HepG2 (cell line): ENCODE results near the gene COL13A1. TPM values are rescaled to one million over a fixed set of nuclear protein-coding genes. Genes with fewer than 3 reads are reported as not detected.

Experiments used
- ATAC-seq: fragments of 200-7000 bp; cut with Tn5 transposase; 3 replicates; pipeline ENCODE4 v1.9.1; 2020; ENCODE audit warnings: mild to moderate bottlenecking, moderate library complexity
- Bru-seq: library from RNA; stranded (reverse); fragments of 400-500 nt; gene quantifications from one replicate; lab custom pipeline; 2021; lab: Mats Ljungman, UMichigan
- BruChase-seq, 2 experiments: library from RNA; stranded (reverse); fragments of 400-500 nt; gene quantifications; one replicate each; lab custom pipeline; 2021; lab: Mats Ljungman, UMichigan
- BruUV-seq: library from RNA; stranded (reverse); fragments of 400-500 nt; replicated peaks from 2 replicates; lab custom pipeline; 2021; lab: Mats Ljungman, UMichigan
- CTCF ChIA-PET: fragments of 300-600 bp; formaldehyde crosslinking; extraction: SDS; loops from one replicate; lab custom pipeline; 2021; ENCODE audit warnings: low total read pairs, inconsistent platforms, low intra/inter-chr PET ratio; lab: Yijun Ruan, JAX
- POLR2A ChIA-PET: fragments of 350-600 bp; sonication (Branson Sonifier 250); formaldehyde crosslinking; loops from one replicate; lab custom pipeline; 2020; ENCODE audit warnings: antibody characterized with exemption, inconsistent platforms; lab: Yijun Ruan, JAX
- DNase-seq: peaks from one replicate; pipeline ENCODE4 v3.0.0-alpha.2; 2015; ENCODE audit warnings: low spot score
- FAIRE-seq: peaks from 3 replicates; lab custom pipeline; 2011; peaks lifted over from hg19 to GRCh38; lab: Jason Lieb, UNC
- H2AFZ ChIP-seq: one replicate; pipeline ENCODE4 v1.6.1; 2011; ENCODE audit warnings: low read length, inconsistent platforms
- H3K27ac ChIP-seq: fragments of 300-600 bp; 3 replicates; pipeline ENCODE4 v1.8.0; 2011; ENCODE audit warnings: mixed run types, mild to moderate bottlenecking, mixed read lengths, low read length, inconsistent platforms; ENCODE audit not compliant: insufficient read depth; ENCODE audit errors: extremely low read length
- H3K27me3 ChIP-seq, 2 experiments: fragments of 200-600 bp in 1 of 2; 2 replicates in 1 of 2; 3 replicates in 1 of 2; pipeline versions ENCODE4 v1.6.0 to v1.8.0; 2011; ENCODE audit warnings: low read length in 2 of 2, mild to moderate bottlenecking in 2 of 2, moderate library complexity in 2 of 2, inconsistent platforms in 1 of 2; ENCODE audit not compliant: insufficient read depth in 2 of 2, control insufficient read depth in 1 of 2
- H3K36me3 ChIP-seq, 2 experiments: fragments of 200-600 bp in 1 of 2; replicated peaks in 1 of 2; 2 replicates in 1 of 2; 3 replicates in 1 of 2; pipeline versions ENCODE4 v1.5.1 to v1.8.0; 2011; ENCODE audit warnings: low read length in 2 of 2, inconsistent platforms in 1 of 2; ENCODE audit not compliant: insufficient read depth in 2 of 2, control insufficient read depth in 1 of 2
- H3K4me1 ChIP-seq: 2 replicates; pipeline ENCODE4 v1.5.1; 2012; ENCODE audit warnings: low read length, inconsistent platforms; ENCODE audit not compliant: insufficient read depth
- H3K4me2 ChIP-seq: 2 replicates; pipeline ENCODE4 v1.6.0; 2011; ENCODE audit warnings: low read depth, low read length, inconsistent platforms
- H3K4me3 ChIP-seq, 3 experiments: fragments of 200-600 bp in 1 of 3; sonication (generic), shearing (Covaris generic) in 1 of 3; replicated peaks in 1 of 3; 2 replicates each; pipeline ENCODE4 v1.5.1; 2011 to 2016; ENCODE audit warnings: low read length in 3 of 3, inconsistent platforms in 2 of 3, low read depth in 2 of 3, mild to moderate bottlenecking in 2 of 3, control low read depth in 1 of 3, mixed read lengths in 1 of 3; ENCODE audit not compliant: insufficient read depth in 1 of 3
- H3K79me2 ChIP-seq: one replicate; pipeline ENCODE4 v1.6.1; 2011; ENCODE audit warnings: low read length, inconsistent platforms; ENCODE audit not compliant: insufficient read depth
- H3K9ac ChIP-seq: 2 replicates; pipeline ENCODE4 v1.6.0; 2011; ENCODE audit warnings: mild to moderate bottlenecking, low read depth, low read length, inconsistent platforms; ENCODE audit not compliant: insufficient read depth
- H3K9me3 ChIP-seq: 2 replicates; pipeline ENCODE4 v1.5.1; 2012; ENCODE audit warnings: mild to moderate bottlenecking, low read length
- H4K20me1 ChIP-seq: 2 replicates; pipeline ENCODE4 v1.6.0; 2011; ENCODE audit warnings: inconsistent platforms, mild to moderate bottlenecking, low read length, moderate library complexity; ENCODE audit not compliant: insufficient read depth
- DNMT1 ChIP-seq: sonication (generic); formaldehyde crosslinking; IDR thresholded peaks from 2 replicates; pipeline ENCODE4 v1.5.1; 2020; ENCODE audit warnings: mild to moderate bottlenecking, missing genetic modification reagents
- EZH2 ChIP-seq: conservative IDR thresholded peaks from 2 replicates; pipeline ENCODE4 v1.6.1; 2012; ENCODE audit warnings: mild to moderate bottlenecking, low read depth, low read length, moderate library complexity
- HNRNPK ChIP-seq: fragments of 200-400 bp; formaldehyde crosslinking; IDR thresholded peaks from 2 replicates; pipeline ENCODE4 v1.6.1; 2018; ENCODE audit warnings: low read length, low read depth, moderate library complexity, mild to moderate bottlenecking; ENCODE audit not compliant: poor library complexity, severe bottlenecking
- MTERF4 ChIP-seq: sonication (generic); formaldehyde crosslinking; IDR thresholded peaks from 2 replicates; pipeline ENCODE4 v1.8.0; 2023; ENCODE audit warnings: mild to moderate bottlenecking, missing genetic modification reagents
- PITX1 ChIP-seq: sonication (generic); formaldehyde crosslinking; IDR thresholded peaks from 2 replicates; pipeline ENCODE4 v1.5.1; 2020; ENCODE audit warnings: mild to moderate bottlenecking, missing genetic modification reagents
- TCF7L2 ChIP-seq: IDR thresholded peaks from 2 replicates; pipeline ENCODE4 v1.6.1; 2011; ENCODE audit warnings: mild to moderate bottlenecking, low read depth, low read length, moderate library complexity
- ZBTB7B ChIP-seq: sonication (generic); formaldehyde crosslinking; IDR thresholded peaks from 2 replicates; pipeline ENCODE4 v1.4.0; 2020; ENCODE audit warnings: missing genetic modification reagents
- ZNF619 ChIP-seq: sonication (generic); formaldehyde crosslinking; IDR thresholded peaks from 2 replicates; pipeline ENCODE4 v1.4.0; 2020; ENCODE audit warnings: mild to moderate bottlenecking, missing genetic modification reagents
- ZNF710 ChIP-seq: sonication (generic); formaldehyde crosslinking; IDR thresholded peaks from 2 replicates; pipeline ENCODE4 v1.5.0; 2020; ENCODE audit warnings: mild to moderate bottlenecking, missing genetic modification reagents, borderline replicate concordance
- WGBS: methylation state at CpG from one replicate; pipeline ENCODE4 v1.1.6; 2017; ENCODE audit warnings: low lambda C conversion rate; 5-methylcytosine and 5-hydroxymethylcytosine counted together
- in situ Hi-C: cut with HindIII; loops from 2 replicates; pipeline ENCODE4 v1.10.0; 2017; ENCODE audit warnings: low pct_unique_long_range_greater_than_20kb; ENCODE audit not compliant: extremely low pct_ligation_motif_present
- intact Hi-C: fragments of 100-400 bp; cut with micrococcal nuclease; formaldehyde crosslinking; loops from one replicate; pipeline ENCODE4 v1.10.0; 2022; ENCODE audit not compliant: unreplicated experiment
- long read RNA-seq, 2 experiments: library from RNA in 1 of 2; library from polyadenylated mRNA in 1 of 2; stranded (forward) in 1 of 2; unstranded in 1 of 2; transcript quantifications; one replicate each; pipeline ENCODE4 v2.0.0, GENCODE V29; 2019 to 2022
- polyA minus RNA-seq, 3 experiments: library from RNA; depleted of rRNA, polyadenylated mRNA; stranded (reverse); fragments of >200 nt; gene quantifications; 2 replicates each; pipeline ENCODE4 v1.2.3, GENCODE V29; 2011; ENCODE audit warnings: low replicate concordance in 1 of 3
- polyA plus RNA-seq, 8 experiments: library from polyadenylated mRNA; depleted of rRNA in 3 of 8; stranded (reverse) in 7 of 8; unstranded in 1 of 8; fragments of >200 nt; fragmentation: Illumina TruSeq in 4 of 8; extraction: Trizol in 4 of 8; gene quantifications; 2 replicates each; pipeline versions ENCODE4 v1.2.1 to v1.2.3, GENCODE V29; 2011 to 2016; ENCODE audit warnings: low read depth in 4 of 8, missing spikeins in 1 of 8, mixed read lengths in 1 of 8; ENCODE audit not compliant: insufficient read depth in 1 of 8
- total RNA-seq, 5 experiments: library from RNA; depleted of rRNA; stranded (reverse); fragments of >200 nt; fragmentation: Illumina TruSeq; extraction: Trizol; gene quantifications; 2 replicates each; pipeline ENCODE4 v1.2.3, GENCODE V29; 2016; ENCODE audit warnings: low read depth in 1 of 5

Gene COL13A1
- not detected in 2 replicates for total RNA-seq (2016; rRNA removed; fragmentation: Illumina TruSeq; extraction: Trizol)
- not detected in 2 replicates for total RNA-seq (2016; cell fraction: cytosol; rRNA removed; fragmentation: Illumina TruSeq; extraction: Trizol; ENCODE audit: low read depth)
- total RNA-seq (2016; cell fraction: insoluble cytoplasmic fraction; rRNA removed; fragmentation: Illumina TruSeq; extraction: Trizol) = not detected in 2 replicates
- not detected in 2 replicates for total RNA-seq (2016; cell fraction: membrane; rRNA removed; fragmentation: Illumina TruSeq; extraction: Trizol)
- not detected in 2 replicates for total RNA-seq (2016; cell fraction: nucleus; rRNA removed; fragmentation: Illumina TruSeq; extraction: Trizol)
- 0.07 and 0.22 TPM in 2 replicates for polyA plus RNA-seq (2011; rRNA removed)
- 0.04 TPM in 1 of 2 replicates, not detected in the other for polyA plus RNA-seq (2011; cell fraction: cytosol; rRNA removed)
- 1.5 and 3.2 TPM in 2 replicates for polyA plus RNA-seq (2011; cell fraction: nucleus; rRNA removed)
- polyA plus RNA-seq (2012) = not detected in 2 replicates
- not detected in 2 replicates for polyA plus RNA-seq (2016; cell fraction: cytosol; fragmentation: Illumina TruSeq; extraction: Trizol; ENCODE audit: low read depth)
- polyA plus RNA-seq (2016; cell fraction: insoluble cytoplasmic fraction; fragmentation: Illumina TruSeq; extraction: Trizol; ENCODE audit: low read depth) = not detected in 2 replicates
- polyA plus RNA-seq (2016; cell fraction: membrane; fragmentation: Illumina TruSeq; extraction: Trizol; ENCODE audit: low read depth) = not detected in 2 replicates
- polyA plus RNA-seq (2016; cell fraction: nucleus; fragmentation: Illumina TruSeq; extraction: Trizol; ENCODE audit: insufficient read depth, low read depth) = not detected in 2 replicates
- 0.07 TPM in 1 of 2 replicates, not detected in the other for polyA minus RNA-seq (2011; rRNA and poly(A)+ RNA removed; ENCODE audit: low replicate concordance)
- polyA minus RNA-seq (2011; cell fraction: cytosol; rRNA and poly(A)+ RNA removed) = not detected in 2 replicates
- polyA minus RNA-seq (2011; cell fraction: nucleus; rRNA and poly(A)+ RNA removed) = not detected in 2 replicates
- not detected for Bru-seq, nascent RNA
- not detected for BruChase-seq, experiment 1, labeled RNA remaining after a 6-hour chase
- percentile 1 among the genes with signal in this experiment for BruChase-seq, experiment 2, labeled RNA remaining after a 2-hour chase
- long read RNA-seq, experiment 1 = 0 reads
- long read RNA-seq, experiment 2 = 0 reads

GRCh38 chr10:69801434-69802315, at the start of gene COL13A1:
COL13A1 (plus strand) TSS chr10:69801906; CDS start chr10:69802424, 518 bp downstream.
- intact Hi-C loops (no loop called here), in situ Hi-C loops (no loop called here)
- no TSS peak for BruUV-seq
- FAIRE-seq = no peak
- ATAC-seq = no peak
- H3K4me1 ChIP-seq = no peaks in the 10 kb centered on the region
- H3K4me2 ChIP-seq = peak within 1 kb of the TSS; percentile 2; the same call in 1 of the 2 replicates
- H3K9ac ChIP-seq = no peak within 1 kb of the TSS
- no peaks in the 10 kb centered on the region for H3K79me2 ChIP-seq
- ChIA-PET POLR2A (no interaction called here), CTCF (interaction anchor here (2.3 kb wide), 1 partner anchor 157 kb away, joined by 13 read pairs; no protein-coding TSS in a partner anchor)
- H3K27ac ChIP-seq = no peak within 1 kb of the TSS
- H2AFZ ChIP-seq = no peak within 1 kb of the TSS
- 13% methylated on average over 28 of the region's 58 CpGs for WGBS
- H3K9me3 ChIP-seq = no peaks in the 10 kb centered on the region
- H3K36me3 ChIP-seq = no peaks in the 10 kb centered on the region
- H3K27me3 ChIP-seq = peaks cover 17 to 60% of the 10 kb centered on the region in 2 experiments; a peak in 4 of 5 replicates
- no peak for DNase-seq
- TF ChIP-seq ZNF619 (CRISPR knock-in tag) (no peak), HNRNPK (peak; percentile 34), ZBTB7B (no peak), PITX1 (CRISPR knock-in tag) (no peak), ZNF710 (CRISPR knock-in tag) (no peak), TCF7L2 (no peak), EZH2 (peak; percentile 68; the same call in 1 of the 2 replicates), MTERF4 (CRISPR knock-in tag) (no peak), DNMT1 (CRISPR knock-in tag) (no peak)
- H4K20me1 ChIP-seq = no peaks in the 10 kb centered on the region
- H3K4me3 ChIP-seq = no peak within 1 kb of the TSS
